Measurements from ENCODE around the gene HYKK. TPM values are rescaled to one million over a fixed set of nuclear protein-coding genes. Genes with fewer than 3 reads are reported as not detected.

HYKK gene
- polyA plus RNA-seq (2012; rRNA removed), result 2.2 and 2.8 TPM in 2 replicates
- polyA plus RNA-seq (2012; cell fraction: cytosol; rRNA removed), result 2.8 TPM in 2 replicates
- 1.7 and 2.8 TPM in 2 replicates for polyA plus RNA-seq (2012; cell fraction: nucleus; rRNA removed)

GRCh38 chr15:78506971-78507830 is at the start of gene HYKK:
Gene HYKK (plus strand): TSS chr15:78507577. CDS start chr15:78513089, 5,512 bp downstream.
- peak; percentile 96 for DNase-seq
- CTCF ChIA-PET, result interaction anchor here (0.8 to 0.9 kb wide), 2 partner anchors 10 to 521 kb away, joined by 3 to 4 read pairs; no protein-coding TSS in a partner anchor
- no peaks in the 10 kb centered on the region for H3K9me2 ChIP-seq
- POLR2A ChIA-PET, result interaction anchor here (0.5 to 1.8 kb wide), 2 partner anchors 33 to 378 kb away, joined by 3 to 6 read pairs; partner anchors contain the start of gene PSMA4
- H3F3A ChIP-seq (replicated peaks; ENCODE audit: insufficient read depth), result peaks cover 14% of the 10 kb centered on the region
- H3K36me3 ChIP-seq (replicated peaks in 1 of 2; ENCODE audit: control insufficient read depth in 1 of 2, insufficient read depth in 2 of 2, low read length in 1 of 2), result no peaks in the 10 kb centered on the region
- peaks cover 3 to 8% of the 10 kb centered on the region in 2 experiments; a peak in 1 of 4 replicates for H3K4me1 ChIP-seq (ENCODE audit: control insufficient read depth in 1 of 2, insufficient read depth in 2 of 2, low read depth in 1 of 2, low read length in 1 of 2)
- H2AFZ ChIP-seq (ENCODE audit: low read depth), result peak within 1 kb of the TSS; percentile 96
- peak within 1 kb of the TSS; percentile 72 for H3K4me2 ChIP-seq
- H4K20me1 ChIP-seq (ENCODE audit: insufficient read depth), result no peaks in the 10 kb centered on the region
- no peaks in the 10 kb centered on the region for H3K27me3 ChIP-seq (ENCODE audit: insufficient read depth)
- H3K27ac ChIP-seq (ENCODE audit: low read depth in 2 of 2, low read length in 1 of 2), result peak within 1 kb of the TSS; percentile 2 to 61; a peak in 2 of 4 replicates
- whole genome bisulfite sequencing (ENCODE audit: low lambda C conversion rate), result 1% methylated on average over 42 of the region's 63 CpGs
- H3K4me3 ChIP-seq (ENCODE audit: low read depth in 2 of 2, low read length in 1 of 2), result peak within 1 kb of the TSS; percentile 74 to 79
- H3K79me2 ChIP-seq (ENCODE audit: insufficient read depth), result no peaks in the 10 kb centered on the region
- H3K9ac ChIP-seq, result peak within 1 kb of the TSS; percentile 64; the same call in 1 of the 2 replicates
- H3K9me3 ChIP-seq, result no peaks in the 10 kb centered on the region
- TF ChIP-seq EZH2phosphoT487 (IDR thresholded peaks at IDR 0.05; ENCODE audit: borderline replicate concordance, low read depth) (no peak), RXRA (IDR thresholded peaks at IDR 0.05; ENCODE audit: borderline replicate concordance, low read depth) (peak; percentile 60; the same call in 1 of the 2 replicates), MAX (IDR thresholded peaks at IDR 0.05; ENCODE audit: low read depth) (peak; percentile 86), PBX3 (IDR thresholded peaks at IDR 0.05) (peak; percentile 97), JUND (IDR thresholded peaks at IDR 0.05) (no peak), RFX5 (IDR thresholded peaks at IDR 0.05; ENCODE audit: low read length) (peak; percentile 78), SMC3 (IDR thresholded peaks at IDR 0.05; ENCODE audit: low read depth, low read length) (0 out of 2 replicates have a peak, but pooled peaks have one; percentile 3), CHD2 (IDR thresholded peaks at IDR 0.05; ENCODE audit: low read length, partially characterized antibody) (peak; percentile 82), NRF1 (IDR thresholded peaks at IDR 0.05; ENCODE audit: low read depth, low read length) (no peak), GATA2 (CRISPR knock-in tag; IDR thresholded peaks at IDR 0.05) (no peak), POLR2AphosphoS5 (IDR thresholded peaks at IDR 0.05; ENCODE audit: low read depth, low read length) (no peak), IRF3 (IDR thresholded peaks at IDR 0.05; ENCODE audit: low read depth, low read length) (peak; percentile 13; the same call in 1 of the 2 replicates), FOXM1 (IDR thresholded peaks at IDR 0.05; ENCODE audit: low read depth) (no peak), TAF1 (IDR thresholded peaks at IDR 0.05; ENCODE audit: borderline replicate concordance, low read depth, low read length) (no peak), ELF1 (IDR thresholded peaks at IDR 0.05) (no peak), MXI1 (IDR thresholded peaks at IDR 0.05; ENCODE audit: low read depth, low read length) (peak; percentile 100), FOSL2 (IDR thresholded peaks at IDR 0.05; ENCODE audit: borderline replicate concordance, low read depth) (no peak), SIN3A (IDR thresholded peaks at IDR 0.05; ENCODE audit: borderline replicate concordance, low read depth, low read length) (peak; percentile 74), CTCF (IDR thresholded peaks at IDR 0.05) (no peak), TEAD4 (IDR thresholded peaks at IDR 0.05; ENCODE audit: borderline replicate concordance, insufficient read depth) (no peak), EP300 (IDR thresholded peaks at IDR 0.05; ENCODE audit: borderline replicate concordance in 1 of 2, low read depth in 1 of 2, low read length in 1 of 2) (no peak), FOXJ3 (CRISPR knock-in tag; IDR thresholded peaks at IDR 0.05) (no peak), REST (IDR thresholded peaks at IDR 0.05; ENCODE audit: low read depth, low read length) (no peak)
